ENCODE data around the gene NFIA.
"Not testable (repeated sequence)": the region's sequence is repeated elsewhere in the genome, so short reads cannot be mapped to it uniquely, and the experiment has no call there.

The NFIA gene

DNA sequence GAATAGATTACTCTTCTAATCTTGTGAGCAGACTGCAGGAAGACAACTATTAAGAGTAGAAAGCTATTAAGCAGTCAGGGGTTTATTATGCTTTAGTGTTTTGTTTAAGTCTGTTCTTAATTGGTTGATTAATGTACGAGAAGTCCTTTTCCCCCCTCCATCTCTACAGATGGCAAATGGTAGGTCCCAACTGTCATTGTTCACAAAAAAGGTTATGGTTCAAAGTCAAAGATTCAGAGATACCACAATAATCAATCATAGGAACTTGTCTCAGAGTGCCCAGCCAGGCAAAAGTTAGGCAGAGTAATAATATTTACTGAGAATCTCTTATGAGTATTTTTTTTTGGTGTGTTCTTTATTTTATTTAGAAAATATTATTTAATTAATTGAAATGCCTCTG lies 26.8 kb downstream of the NFIA start:
- no peak for DNase-seq

DNA sequence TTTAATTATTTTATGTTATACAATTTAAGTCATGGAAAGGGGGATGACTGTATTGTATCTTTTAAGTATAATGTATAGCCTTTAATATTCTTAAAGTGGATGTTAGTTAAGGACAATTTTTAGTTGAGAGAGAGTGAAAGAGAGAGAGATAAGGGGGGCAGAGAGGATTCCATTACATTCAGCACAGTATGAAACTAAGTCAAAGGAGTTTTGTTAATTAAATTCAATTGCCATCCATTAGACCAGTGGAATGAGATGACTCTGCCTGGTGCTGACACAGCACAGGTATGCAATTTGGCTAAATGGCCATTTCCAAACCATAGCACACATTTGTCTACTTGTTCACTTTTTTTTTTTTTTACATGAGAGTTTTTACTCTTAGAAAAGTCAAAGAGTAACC lies 27.5 kb downstream of the NFIA start:
- DNase-seq, result no peak

DNA sequence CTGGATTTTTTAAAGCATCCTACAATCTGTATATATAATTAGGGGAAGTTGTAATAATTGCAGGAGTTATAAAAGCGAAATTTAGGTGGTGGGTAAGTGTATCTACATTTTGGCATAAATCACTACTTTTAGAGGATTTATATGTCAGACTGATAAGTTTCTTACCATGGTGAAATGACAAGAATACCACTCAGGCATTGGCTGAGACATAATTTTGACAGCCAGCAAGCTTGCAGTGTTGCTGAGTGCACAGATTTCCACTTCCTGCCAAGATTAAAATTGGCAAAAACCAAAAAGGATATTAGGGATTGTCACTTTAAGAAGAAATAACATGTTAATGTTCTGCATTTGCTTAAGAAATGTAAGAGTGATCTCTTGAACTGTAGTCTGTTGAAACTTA lies 28.2 kb downstream of the NFIA start:
- no peak for DNase-seq

DNA sequence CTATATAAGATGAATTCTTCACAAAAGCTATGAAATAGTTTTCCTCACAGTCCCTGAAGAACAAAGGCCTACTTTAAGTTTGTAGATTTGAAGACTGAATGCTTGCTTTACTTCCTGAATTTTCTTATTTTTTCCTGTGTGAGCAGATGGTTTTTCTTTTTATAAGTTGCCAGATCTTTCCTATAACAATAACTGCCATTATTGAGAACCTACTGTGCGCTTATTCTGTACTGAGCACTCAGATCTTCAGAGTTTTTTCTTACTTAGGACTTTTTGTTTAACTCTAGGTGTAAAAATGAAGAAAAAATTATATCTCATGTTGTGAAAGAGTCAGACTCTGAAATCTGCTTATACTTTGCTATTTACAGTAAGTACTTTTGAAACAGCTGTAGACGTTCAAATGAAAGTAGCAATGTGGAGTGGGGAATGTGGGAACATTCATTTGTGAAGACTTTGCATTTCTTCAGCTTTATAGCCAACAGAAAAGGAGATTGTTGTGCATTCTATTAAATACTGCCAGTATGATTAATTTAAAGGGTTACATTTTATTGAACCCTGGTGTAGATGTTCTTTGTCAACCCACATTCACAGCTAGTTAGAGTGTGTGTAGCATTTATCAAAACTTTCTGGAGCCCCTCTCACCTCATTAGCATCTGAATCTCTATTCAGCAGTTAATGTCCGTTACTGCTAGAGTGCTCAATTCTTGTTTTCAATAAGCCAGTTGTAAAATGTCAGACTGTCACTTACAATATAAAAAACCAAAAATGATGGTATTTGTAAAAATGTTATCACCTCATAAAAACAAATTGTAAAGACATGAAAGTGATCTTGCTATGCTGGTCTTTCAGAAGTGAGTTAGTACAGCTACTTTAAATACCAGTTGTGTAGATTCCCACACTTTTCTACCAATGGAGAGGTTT lies 29.0 kb downstream of the NFIA start:
- no peak for DNase-seq

DNA sequence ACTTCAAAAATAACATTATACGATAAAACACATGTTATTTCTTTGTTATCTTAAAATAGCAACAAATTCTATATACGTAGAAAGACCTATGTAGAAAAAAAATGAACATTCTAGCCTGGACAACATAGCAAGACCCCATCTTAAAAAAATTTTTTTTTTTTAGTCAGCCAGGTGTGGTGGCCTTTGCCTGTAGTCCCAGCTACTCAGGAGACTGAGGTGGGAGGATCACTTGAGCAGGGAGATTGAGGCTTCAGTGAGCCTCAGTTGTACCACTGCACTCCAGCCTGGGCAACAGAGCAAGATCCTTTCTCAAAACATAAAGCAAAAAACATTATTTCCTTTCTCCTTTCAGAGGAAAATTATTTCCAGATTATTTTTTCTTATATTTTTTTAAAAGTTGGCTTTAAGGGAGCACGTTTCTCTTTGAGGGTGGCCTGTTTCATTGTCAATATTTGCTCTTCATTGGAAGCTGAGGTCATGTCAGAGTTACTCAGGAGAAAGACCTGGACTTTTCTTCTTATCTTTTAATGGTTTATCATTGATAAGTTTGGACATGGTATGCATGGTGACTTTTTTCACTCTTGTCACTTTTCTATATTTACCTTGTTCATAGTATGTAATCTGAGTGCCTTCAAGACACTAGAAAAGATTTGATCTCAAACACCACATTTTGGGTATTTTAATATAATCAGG lies 32.0 kb downstream of the NFIA start:
- DNase-seq, result no peak

DNA sequence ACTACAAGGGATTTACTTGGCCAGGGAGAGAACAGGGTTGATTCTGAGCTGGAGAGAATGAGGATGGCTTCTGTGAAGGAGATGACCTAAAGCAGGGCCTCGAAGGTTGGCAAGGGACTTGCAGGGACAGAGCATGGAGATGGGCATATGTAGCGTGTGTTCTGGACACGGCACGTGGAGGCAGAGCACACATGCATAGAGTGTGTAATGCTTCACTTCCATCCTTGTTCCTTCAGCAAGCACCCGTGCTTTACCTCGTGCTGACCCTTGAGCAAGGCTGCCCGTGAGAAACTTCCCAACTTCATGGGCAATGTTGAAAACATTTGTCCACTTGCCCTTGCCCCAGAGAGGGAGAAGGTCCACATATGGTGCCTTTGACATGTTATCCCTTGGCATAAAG lies 33.1 kb downstream of the NFIA start:
- no peak for DNase-seq

DNA sequence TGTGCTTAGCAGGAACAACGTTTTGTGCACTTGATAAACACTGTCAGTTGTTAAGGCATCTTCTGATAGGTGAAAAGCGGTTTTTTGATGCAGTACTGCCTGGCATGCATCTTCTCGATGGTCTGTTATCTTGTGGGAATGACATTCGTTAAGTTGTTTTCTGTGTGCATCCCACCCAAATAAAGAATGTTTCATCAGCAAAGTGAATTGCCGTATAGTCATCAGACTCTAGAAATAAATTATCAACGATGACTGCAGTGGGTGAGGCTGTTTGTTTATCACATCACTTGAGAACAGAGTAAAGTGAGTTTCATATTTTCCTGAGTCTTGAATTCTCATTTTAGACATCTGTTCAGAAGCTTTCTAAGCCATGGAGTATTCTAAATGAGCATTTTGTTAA lies 34.1 kb downstream of the NFIA start:
- DNase-seq, result no peak

DNA sequence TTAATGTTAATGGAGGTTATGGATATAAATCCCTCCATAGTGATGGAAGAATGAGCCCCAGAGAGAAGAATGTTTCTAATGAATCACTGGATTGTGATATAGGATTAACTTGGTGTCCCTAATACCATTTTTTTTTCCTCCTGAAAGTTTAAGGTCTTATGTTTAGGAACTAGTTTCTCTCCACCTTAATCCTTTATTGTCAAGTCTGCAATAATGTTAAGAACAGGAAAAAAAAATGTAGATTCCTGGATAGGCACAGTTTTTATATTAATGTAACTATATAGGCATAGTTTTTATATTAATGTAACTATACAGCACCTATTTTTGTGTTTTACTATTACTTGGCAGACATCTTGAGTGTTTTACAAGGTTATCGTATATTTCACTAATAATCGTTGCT lies 34.9 kb downstream of the NFIA start:
- no peak for DNase-seq

DNA sequence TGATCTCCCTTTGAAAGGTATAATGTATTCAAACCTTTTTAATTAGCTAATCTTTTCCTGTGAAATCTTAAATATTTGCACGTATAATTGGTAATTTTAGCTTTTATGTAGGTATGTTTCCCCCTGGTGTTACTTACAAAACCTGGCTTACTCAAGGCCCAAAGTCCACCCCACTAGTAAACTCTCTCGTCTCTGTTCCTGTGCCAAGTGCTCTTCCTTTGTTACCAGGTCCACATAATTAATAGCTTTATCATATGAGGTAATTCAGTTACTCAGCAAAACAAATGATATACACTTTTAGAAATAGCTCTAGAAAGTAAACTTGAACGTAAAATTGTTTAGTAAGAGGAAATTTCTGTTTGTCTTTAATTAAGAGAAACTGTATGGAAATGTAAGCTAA lies 36.7 kb downstream of the NFIA start:
- no peak for DNase-seq

DNA sequence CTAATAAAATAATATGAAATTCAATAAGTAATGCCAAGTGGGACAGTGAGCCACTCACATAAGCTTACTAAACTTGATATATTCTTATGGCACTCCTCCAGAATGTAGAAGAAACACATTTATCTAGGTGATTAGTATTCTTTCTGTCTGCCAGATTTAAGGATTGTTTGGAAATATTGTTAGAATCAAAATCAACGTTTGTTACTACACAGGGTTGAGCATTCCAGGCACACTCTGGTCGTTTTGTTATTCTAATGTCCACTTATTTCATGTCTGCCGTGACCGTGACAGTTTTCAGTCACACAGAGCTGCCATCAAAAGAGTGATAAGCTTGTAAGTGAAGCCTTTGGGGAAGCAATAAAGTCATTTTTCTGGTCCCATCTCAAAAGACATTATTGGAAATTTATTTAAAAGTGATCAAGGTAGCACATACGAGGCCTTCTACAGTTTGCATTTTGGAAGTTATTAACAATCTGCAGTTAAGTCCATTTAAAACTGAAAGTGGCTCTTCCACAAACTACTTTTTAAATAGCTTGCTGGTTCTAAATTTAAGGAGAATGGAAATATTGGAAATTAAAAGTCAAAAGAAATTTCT lies 38.0 kb downstream of the NFIA start:
- DNase-seq, result no peak

DNA sequence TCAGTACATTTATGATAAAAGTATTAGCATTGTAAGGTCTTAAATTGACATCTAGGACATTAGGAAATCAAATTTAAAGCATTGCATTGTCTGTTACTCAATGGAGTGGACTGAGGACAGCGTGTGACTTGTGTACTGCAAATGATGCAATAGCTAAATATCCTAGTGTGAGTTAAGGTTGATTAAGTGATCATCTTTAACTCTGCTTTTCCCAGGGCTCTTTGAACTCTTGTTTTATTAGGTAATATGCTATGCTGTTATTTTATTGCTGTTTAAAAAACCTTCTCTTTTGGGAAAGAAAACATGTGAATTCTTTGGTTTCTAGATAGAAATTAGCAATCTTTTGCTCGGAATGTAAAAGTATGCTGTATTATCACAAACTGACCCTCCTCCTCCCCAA lies 38.6 kb downstream of the NFIA start:
- no peak for DNase-seq

DNA sequence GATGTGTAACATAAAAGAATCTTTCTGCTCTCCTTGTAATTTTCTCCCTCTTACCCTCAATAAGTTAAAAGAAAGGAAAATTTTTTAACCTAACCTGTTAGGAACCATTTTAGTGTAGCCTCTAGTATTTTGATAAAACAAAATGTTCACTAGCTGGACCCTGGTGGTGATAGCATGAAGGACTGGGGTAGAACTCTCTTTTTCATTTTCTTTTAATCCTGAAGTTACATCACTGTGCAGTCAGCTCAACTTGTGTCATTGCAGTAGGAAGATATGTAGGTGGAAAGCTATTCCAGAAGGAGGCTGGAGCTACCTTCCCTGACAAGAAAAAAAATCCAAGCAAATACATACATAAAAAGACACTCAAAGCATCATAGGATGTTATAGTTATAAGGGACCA lies 39.3 kb downstream of the NFIA start:
- DNase-seq, result no peak

DNA sequence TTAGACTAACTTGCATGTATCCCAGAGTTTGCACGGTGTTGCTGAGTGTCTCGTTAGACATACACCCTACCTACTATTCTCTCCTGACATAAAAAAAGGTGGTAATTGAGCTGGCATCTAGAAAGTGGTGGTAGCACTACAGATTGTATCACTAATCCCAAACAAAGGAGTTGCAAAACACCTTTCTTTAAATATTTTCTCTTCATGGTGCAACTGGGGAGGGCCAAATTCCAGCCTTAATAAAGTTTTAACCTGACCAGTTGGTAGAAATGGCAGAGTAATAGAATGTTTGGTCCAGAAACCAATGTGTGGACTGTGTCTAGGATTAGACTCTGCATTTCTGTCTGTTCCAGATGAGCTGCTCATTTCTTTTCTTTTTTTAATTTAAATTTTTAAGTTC lies 40.0 kb downstream of the NFIA start:
- DNase-seq, result no peak

DNA sequence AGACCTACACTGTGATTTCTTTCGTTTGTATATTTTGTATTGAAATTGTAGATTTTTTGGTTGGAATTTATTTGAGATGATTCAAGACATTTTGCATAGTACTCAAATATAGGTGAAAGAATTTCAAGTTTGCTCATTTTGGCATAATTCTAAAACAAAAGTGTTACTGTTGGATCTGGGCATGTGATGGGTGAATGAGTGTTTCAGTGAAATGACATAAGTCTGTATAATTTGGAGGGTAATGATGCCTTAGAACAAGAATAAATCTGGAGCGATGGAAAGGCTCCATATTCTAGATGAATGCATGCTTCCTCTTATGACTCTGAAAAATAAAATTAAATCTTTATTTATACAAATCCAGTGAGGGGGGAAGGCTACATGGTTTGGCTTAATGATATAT lies 41.0 kb downstream of the NFIA start:
- no peak for DNase-seq

DNA sequence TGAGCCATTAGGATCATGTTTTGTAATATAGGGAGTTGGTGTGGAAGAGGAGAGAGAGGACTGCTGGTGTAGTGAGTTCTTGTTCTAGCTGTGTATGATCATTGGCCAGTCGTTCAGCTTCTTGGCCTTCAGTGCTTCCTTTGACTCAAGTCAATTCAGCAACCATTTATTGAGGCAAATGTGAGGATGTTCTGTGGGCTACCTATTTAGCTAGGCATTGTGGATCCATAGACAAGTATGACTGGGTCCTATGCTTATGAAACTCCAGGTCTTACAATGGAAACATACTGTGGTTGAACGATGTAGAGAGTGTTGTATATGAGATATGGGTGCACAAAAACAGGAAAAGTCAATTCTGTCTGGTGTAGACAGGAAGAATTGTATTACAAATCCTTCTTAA lies 41.7 kb downstream of the NFIA start:
- DNase-seq, result no peak

DNA sequence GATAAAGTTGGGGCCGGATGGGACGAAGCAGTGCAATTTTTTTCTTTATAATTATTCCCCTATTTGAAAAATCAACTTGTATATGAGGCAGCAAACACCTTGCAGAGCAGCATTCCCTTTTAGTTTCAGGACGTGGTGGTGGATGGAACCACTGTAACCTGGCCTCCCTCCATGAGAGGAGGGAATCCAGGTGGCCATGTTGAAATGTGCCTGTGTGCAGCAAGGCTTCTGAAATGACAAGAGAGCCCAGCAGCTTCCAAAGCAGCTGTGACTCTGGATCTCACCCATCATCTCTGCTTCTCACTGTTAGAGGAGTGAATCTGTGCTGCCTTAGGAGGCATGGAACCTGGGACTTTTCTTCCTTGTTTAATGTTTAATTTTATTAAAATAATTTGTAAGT lies 42.3 kb downstream of the NFIA start:
- DNase-seq, result no peak

DNA sequence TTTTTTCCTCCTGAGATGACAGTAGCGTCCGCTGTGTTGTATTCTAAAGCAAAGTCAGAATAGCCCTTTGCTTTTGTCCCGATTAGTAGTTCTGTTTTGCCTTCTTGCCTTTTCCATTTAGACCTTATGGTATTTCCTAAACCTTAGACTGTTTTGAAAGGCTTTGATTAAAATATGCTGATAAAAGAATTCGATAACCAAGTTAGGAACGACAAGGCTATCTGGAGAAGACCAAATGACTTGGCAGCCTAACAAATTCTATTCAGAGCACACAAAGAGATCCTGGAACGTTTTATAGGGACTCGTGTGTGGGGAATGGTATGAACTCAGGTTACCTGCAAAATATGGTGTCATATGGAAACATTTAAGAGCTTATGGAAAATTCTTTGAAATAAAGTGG lies 42.9 kb downstream of the NFIA start:
- no peak for DNase-seq

DNA sequence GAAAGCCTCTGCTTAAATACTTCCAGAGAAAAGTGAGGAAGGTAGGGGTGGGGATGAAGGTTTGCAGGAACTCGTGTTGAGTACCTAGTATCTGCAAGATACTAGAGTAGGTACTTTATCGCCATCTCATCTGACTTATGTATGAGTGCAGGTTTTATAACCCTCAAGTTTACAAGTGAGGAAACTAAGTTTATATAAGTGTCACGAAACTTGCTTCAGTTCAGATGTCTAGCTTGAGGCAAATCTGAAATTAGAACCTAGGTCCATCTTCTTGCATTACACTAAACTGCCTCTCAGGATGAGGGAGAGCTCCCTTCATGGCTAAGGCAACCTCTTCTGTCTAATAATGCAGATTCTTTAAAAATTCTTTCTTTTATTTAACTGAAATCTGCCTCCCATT lies 43.5 kb downstream of the NFIA start:
- no peak for DNase-seq

DNA sequence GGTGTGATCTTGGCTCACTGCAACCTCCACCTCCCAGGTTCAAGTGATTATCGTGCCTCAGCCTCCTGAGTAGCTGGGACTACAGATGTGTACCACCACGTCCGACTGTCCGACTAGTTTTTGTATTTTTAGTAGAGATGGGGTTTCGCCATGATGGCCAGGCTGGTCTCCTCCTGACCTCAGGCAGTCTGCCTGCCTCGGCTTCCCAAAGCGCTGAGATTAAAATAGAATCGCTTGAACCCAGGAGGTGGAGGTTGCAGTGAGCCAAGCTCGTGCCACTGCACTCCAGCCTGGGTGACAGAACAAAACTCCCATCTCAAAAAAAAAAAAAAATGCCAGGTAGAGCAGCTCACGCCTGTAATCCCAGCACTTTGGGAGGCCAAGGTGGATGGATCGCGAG lies 44.5 kb downstream of the NFIA start:
- DNase-seq, result not testable (repeated sequence)

DNA sequence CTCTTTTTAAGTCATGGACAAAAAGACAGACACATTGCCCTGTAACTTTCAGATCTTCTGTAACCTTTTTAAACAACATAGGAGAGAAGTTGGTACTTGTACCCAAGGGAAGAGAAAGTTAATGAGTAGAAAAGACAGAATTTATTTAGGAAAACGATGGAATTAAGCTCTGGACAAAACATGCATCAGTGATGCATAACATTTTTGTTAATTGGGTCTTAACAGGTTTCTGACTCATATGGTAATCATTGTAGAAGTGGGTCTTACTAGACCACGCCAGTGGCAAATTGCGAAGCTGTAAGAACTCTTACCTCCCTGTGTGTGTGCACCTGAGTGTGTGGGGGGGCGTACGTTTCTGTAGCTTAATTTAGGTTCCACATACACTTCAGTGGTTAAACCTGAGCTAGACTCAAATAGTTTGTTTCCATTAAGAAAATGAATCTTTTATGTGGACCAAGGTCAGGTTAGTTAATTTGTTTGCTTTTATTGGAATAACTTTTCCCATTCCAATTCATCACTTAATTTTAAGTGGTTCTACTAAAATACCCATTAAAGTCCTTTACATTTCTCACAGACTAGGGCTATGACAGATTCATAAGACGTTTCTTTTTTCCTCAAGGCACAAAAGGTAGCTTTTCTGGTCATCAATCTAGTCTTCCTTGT lies 48.1 kb downstream of the NFIA start:
- DNase-seq, result no peak

DNA sequence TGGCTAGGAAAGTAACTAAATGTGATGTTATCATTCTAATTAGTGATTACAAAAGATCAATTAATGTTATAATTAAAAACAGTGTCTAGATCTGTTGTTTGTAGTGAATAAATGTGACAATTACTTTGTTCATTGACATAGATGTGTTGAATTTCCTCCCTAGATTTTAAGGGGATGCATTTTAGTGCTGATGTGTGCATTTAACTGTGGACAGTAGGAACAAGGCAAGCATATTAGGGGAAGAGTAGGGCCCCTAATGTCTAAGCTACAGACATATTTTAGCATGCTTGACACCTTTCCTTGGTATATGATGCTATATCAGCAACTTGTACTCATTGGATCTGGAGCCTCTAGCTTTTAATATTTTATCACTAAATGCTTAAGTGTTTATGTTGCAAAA lies 48.9 kb downstream of the NFIA start:
- DNase-seq, result no peak

DNA sequence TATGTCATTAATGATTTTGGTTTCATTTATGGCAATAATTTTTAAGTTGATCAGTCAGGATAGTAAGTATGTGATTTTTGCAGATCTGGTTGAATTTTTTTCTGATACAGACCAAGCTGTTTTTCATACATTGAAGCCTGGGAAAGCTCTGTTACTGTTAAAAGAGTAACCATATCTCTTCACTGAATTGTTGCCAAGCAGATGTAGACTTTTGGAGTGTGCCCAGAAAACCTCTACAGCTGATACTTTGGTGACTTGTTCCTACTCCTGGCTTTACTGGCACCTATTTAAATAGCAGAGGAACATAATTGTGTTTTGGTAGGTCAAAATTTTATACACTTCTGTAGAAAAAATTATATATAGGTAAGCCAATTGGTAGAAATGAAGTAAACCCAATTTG lies 49.4 kb downstream of the NFIA start:
- no peak for DNase-seq

DNA sequence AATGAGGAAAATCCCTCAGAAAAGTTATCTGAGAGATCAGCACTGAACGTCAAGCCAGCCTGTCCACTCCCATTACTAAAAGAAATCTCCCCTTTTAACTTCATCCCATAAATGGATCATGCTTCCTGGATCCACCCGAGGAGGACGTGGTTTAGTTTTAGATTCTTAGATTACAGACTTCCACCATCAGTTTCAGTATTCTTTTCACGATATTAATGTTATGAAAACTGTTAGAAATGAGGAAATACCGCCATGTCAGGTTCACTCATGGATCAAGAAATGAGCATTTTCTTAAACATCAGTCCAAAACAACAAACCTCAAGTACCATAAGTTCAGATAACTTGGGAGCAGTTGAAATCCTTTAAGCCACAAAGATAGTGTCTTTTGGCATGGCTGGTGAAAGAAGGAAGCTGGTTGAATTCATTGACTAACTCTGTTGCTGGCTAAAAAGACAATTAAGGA lies 49.8 kb downstream of the NFIA start:
- no peak for DNase-seq
